GM21381 (cell line): ENCODE results near the gene TAS2R16.
"Not testable (repeated sequence)": the region's sequence is repeated elsewhere in the genome, so short reads cannot be mapped to it uniquely, and the experiment has no call there.

Experiments
- ATAC-seq: cut with Tn5 transposase; IDR thresholded peaks from one replicate; pipeline ENCODE4 v1.9.1; 2021; ENCODE audit warnings: mild to moderate bottlenecking, moderate library complexity; ENCODE audit not compliant: unreplicated experiment

Gene TAS2R16

DNA sequence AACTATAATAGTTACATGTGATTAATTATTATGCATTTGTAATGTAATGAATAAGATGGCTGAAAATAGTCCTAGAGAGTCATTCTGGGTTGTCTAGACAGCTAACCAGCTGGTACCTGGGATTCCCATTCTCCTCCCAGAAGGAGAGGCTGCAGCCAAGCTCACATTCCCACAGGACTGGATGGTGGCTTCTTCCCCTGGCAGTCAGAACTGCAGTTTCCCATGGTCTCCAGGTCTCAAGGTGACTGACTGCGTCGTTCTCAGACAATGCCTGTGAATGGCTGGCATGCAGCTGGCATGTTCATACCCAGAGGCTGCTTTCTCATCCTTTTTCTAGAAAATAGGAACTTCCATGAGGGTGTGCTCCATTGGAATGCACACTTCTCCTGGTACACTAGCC is 21.3 kb downstream of the TAS2R16 start:
- ATAC-seq, result no peak

DNA sequence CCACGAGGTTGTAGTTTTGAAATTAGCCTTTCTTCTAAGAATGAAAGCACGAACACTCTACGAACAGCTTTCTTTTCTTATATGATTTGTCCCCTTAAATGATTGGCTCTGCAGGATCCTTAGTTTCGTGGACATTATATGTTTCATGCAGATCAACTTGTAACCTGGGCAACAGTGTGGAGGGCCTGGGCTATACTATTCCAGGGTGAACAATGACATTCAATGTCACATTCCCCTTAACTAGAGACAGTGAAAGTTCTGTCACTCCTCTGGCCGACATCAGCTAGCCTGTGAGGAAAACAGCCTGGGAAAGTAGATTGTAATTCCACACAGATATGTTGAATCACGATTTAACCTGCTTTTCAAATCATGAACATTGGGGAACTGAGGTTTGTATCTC is 23.4 kb downstream of the TAS2R16 start:
- no peak for ATAC-seq

- no peak for ATAC-seq
These were observed 24.5 kb downstream of the TAS2R16 start for GRCh38 chr7:122970740-122971725.

GRCh38 chr7:122968389-122968788 is 27.1 kb downstream of the TAS2R16 start:
- ATAC-seq, result no peak

DNA sequence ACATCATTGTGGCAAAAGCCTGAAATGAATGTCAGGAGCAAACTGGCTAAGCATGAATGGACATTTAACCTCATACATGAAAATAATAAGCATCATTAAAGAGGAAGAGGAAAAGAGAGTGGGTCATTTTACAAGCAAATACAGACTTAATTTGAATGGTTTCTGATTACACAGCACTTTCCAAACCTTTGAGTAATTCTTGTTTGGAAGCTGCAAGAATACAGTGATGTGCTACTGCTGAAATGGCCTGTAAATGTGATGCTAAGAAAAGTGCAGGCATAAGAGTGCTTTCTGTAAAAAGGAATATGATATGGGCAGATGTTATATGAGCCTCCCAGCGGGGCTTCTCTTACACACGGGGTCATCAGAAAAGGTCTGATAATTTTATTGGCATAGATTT is 30.2 kb downstream of the TAS2R16 start:
- ATAC-seq, result no peak

- not testable (repeated sequence) for ATAC-seq
These were observed 41.8 kb downstream of the TAS2R16 start for GRCh38 chr7:122953678-122954077.

GRCh38 chr7:122951006-122951405 is 44.5 kb downstream of the TAS2R16 start:
- ATAC-seq, result no peak

GRCh38 chr7:122949186-122949585 is 46.3 kb downstream of the TAS2R16 start:
- no peak for ATAC-seq
